HG02610 (cell line): Measurements from ENCODE around the gene ZBTB47.

Experiments used
- ATAC-seq: cut with Tn5 transposase; IDR thresholded peaks from one replicate; pipeline ENCODE4 v1.9.1; 2021; ENCODE audit warnings: mild to moderate bottlenecking, moderate library complexity; ENCODE audit not compliant: unreplicated experiment

Gene ZBTB47

DNA sequence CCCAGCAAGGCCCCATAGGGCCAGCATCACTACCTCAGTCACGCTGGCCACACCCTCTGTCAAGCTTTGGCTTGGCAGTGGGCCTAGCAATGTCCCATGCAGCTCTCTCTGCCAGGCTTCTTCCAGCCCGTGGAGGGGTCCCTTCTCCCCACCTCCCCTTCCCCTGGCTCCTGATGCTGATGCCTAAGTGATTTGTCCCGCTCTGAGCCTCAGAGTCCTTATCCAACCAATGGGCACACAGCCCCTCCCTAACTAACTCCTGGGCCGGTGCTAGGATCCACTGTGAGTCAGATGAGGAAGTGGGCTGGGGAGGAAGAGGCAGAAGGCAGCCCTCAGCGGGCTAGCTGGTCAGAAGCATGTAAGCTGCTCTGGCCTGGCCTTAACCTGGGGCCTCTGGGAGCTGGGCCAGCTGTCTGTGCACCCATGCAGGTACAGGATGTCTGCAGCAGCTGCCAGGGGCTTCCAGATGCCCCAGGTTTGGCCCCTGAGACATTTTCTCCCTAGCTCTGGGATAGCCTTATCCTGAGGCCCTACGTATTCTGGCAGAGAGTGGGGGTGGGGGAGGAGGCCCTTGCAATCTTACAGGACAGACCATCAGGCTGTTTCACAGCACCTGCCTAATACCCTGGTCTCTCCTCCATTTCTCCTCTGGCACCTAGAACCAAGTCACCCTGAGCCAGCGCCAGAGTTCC is 740 bp upstream of the ZBTB47 start:
- ATAC-seq = peak; percentile 57

- ATAC-seq = no peak
Observed at GRCh38 chr3:42653303-42653559, 266 bp upstream of the ZBTB47 start.

DNA sequence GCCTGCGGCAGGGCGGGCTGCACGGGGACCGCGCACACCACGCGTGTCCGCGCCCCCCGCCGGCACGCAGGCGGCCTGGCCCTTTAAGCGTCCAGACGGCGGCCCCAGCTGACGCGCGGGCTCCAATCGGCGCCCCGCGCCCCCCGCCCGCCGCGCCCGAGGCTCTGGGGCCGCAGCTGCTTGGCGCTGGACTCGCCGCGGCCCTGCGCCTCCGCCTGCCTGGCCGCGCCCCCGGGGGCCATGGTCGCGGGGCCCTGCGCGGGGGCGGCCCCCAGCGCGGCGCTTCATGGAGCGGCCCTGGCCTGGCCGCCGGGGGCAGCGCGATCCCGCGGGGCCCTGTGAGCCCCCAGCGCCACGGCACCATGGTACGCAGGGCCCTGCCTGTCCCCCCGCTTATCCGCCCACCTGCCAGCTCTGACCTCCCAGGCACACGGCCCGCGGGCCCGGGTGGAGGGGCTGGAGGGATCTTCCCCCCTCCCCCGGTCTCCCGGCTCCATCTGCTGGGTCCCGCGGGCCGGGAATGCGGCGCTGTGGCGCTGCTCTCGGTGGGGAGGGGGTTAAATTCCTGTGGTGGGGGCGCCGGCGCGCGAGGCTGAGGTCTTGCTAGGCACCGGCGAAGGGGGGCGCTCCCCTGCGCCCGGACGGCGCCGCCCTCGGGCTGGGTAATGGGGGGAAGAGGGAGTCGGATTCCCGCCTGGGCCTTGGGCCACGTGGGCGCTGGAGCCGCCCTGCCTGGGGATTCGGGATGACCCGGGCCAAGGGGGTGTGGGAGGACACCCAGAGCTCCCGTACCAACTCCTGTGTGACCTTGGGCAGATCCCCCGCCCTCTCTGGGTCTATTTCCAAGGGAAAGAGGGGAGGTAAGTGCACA is 1.1 kb downstream of the ZBTB47 start:
- ATAC-seq = no peak

DNA sequence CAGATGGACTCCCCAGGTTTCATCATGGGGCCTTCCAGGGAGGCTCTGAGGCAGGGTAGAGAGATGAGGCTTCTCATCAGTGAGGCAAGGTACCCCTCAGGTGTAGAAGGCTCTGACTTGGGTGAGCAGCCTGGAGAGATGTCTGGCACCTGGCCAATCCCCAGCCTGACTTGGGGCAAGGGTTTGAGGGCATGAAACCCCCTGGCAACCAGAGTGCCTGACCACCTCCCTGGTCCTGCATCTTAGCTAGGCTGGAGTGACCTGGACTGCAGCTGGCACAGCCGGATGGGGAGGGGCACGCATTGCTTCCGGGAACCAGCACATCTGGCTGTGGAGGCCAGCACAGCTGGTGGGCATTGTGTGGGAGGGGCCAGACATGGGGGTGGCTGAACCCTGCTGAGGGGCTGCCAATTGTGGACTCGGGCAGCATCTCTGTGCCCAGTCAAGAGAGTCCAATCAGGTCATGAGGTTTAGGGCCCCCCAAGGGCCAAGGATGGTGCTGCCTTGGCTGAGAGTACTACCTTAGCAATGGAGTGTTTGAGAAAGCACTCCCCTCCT is 1.9 kb downstream of the ZBTB47 start:
- ATAC-seq = no peak

DNA sequence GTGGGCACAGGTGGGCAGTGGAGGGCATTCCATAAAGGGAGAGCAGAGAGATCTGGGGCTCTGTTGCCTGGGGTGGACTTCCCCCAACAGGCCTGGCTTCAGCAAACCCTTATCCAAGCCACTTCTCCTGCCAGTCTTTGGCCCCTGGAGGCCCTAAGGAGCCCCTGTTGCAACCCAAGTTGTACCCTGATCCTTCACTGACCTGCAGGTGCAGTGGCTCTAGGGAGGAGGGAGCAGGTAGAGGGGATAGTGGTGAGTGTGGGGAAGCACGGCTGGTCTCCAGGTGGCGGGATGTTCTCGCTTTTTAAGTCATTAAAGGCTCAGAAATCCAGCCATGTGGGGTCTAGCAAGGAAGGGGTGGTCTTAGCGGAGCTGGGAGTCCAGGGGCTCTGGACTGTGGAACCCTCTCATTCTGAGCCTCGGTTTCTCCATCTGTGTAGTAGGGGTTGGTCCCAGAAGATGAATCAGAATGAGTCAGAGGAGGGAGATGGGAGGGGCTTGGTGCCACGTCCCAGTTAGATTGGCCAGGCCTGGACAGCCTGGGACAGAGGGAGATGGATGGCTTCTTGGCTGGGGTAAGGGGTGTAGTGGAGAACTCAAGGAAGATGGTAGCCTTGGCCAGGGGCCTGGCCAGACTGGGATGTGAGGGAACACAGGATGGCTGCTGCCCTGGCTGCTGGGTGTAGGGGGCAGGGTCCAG is 2.6 kb downstream of the ZBTB47 start:
- ATAC-seq = no peak

DNA sequence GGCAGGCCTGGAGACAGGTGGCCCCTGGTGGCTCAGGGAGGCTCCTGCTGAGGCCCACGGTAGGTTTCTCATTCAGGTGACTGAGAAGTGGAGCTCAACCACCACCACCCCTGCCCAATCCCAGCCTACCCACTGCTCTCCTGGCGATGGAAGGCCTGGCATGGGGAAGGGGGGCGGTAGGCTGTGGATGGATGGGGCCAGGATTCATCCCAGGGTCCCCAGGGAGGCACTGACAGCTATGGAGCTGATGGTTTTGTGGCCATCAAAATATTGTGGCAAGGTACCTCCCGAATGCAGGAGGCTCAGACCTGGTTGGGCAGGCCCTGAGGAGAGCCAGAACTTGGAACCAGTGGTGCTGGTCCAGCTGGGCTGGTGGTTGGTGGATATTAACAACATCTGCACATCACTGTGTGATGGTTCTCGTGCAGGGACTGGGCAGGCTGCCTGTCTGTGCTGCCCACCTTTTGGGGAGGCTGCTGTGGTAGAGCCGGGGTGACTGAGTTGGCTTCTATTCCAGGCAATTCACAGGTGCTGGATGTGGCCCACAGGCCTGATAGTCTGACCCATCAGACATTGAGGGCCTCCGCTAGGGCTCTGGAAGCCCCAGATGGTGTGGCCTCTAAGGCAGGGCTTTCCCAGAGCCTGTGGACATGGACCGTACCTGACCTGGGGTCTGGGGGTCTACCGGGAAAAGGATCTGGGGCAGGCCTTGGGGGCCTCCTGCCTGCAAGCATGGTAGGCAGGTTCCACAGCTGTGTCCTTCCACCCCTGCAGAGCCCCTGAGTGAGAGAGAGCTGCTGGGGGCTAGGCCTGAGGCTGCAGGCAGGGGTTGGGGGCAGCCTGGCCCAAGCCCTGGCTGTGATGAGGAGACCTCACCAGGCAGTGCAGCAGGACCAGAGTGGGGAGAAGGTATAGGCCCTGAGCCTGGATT is 3.4 kb downstream of the ZBTB47 start:
- no peak for ATAC-seq

DNA sequence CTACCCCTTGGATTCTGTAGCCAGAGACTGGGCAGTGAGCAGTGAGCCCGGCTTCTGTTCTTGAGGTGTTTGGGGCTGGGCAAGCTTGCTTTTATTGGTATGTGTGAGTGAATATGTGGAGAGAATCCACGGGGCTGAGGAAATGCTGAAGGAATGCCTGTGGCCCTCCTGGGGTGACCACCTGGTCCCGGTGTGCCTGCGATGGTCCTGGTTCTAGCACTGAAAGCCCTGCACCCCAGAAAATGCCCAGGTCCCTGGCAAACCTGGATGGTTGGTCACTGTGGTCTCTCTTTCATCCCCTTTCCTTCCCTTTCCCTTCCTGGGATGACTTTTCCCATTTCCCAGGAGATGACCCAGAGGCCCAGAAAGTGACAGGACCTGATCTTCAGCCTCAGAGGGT is 4.2 kb downstream of the ZBTB47 start:
- ATAC-seq = no peak

GRCh38 chr3:42658091-42658770 is 4.7 kb downstream of the ZBTB47 start:
- ATAC-seq = no peak

- ATAC-seq = no peak
Observed at GRCh38 chr3:42658771-42659390, 5.4 kb downstream of the ZBTB47 start.

DNA sequence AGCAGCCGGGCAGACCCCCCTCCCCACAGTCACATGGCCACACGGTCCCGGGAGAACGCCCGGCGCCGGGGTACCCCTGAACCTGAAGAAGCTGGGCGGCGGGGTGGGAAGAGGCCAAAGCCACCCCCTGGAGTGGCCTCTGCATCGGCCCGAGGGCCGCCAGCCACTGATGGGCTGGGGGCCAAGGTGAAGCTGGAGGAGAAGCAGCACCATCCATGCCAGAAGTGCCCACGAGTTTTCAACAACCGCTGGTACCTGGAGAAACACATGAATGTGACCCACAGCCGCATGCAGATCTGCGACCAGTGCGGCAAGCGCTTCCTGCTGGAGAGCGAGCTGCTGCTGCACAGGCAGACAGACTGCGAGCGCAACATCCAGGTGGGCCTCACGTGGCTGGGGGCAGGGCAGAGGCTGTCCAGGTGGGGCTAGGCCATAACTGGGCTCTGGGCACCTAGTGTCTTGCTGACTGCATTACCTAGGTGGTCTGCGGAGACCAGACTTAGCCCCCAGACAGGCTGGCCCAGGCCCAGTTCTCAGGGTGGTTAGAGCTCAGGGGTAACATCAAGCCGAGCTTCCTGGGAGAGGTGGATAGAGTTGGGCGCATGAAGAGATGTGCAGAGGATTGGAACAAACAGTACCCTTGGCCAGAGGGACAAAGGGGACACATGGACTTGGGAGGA is 6.1 kb downstream of the ZBTB47 start:
- ATAC-seq = no peak

- no peak for ATAC-seq
Observed at GRCh38 chr3:42660131-42660715, 6.7 kb downstream of the ZBTB47 start.

- ATAC-seq = no peak
Observed at GRCh38 chr3:42660898-42661297, 7.4 kb downstream of the ZBTB47 start.

DNA sequence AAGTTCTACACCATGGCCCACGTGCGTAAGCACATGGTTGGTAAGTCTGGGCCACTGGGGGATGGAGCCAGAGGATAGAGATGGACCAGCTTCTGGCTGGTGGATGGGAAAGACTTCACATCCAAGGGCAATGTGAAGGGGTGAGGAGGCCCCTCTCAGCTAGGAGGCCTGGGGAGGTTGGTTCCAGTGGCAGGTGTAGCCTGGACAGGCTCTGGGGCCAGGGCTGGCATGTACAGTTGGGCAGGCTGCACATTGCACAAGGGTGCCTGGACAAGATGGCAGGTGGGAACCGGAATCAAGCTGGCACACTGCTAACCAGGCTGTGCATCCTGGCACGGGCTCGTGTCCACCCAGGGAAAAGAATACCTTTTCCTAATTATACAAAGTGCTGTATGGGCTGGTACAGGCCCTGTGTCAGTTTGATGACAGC is 8.1 kb downstream of the ZBTB47 start:
- ATAC-seq = no peak

DNA sequence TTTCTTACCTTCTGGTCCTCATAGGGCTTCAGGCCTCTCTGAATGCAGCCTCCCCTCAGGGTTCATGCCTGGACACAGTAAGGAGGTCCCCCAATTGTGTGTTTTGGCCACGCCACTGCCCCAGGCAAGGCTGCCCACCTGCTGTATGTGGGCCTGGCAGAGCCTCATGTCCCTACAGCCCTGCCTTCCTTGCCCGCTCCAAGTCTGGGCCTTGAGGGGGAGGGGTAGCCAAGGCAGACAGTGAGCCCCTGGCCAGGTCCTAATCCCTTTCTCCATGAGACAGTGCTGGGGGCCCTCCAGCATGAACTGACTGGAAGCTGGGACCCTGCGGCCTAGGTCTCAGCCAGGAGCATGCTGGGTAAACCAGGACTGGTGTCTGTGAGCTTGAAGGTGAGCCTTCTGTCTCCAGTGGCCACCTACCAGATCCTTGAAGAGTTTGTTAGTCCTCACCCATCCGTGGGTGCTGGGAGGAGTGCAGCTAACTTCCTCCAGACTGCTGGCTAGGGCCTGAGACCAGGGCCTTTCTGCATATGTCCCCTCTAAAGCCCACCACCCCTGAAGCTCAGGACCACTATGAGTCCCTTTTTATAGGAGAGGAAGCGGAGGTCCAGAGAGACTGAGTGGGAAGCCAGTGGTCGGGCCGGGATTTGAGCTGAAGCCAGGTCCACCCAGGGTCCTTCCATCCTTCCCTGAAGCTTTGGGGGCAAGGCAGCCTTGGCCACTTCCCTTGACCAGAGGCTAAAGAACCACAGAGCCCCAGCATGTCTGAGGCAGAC is 8.7 kb downstream of the ZBTB47 start:
- no peak for ATAC-seq

DNA sequence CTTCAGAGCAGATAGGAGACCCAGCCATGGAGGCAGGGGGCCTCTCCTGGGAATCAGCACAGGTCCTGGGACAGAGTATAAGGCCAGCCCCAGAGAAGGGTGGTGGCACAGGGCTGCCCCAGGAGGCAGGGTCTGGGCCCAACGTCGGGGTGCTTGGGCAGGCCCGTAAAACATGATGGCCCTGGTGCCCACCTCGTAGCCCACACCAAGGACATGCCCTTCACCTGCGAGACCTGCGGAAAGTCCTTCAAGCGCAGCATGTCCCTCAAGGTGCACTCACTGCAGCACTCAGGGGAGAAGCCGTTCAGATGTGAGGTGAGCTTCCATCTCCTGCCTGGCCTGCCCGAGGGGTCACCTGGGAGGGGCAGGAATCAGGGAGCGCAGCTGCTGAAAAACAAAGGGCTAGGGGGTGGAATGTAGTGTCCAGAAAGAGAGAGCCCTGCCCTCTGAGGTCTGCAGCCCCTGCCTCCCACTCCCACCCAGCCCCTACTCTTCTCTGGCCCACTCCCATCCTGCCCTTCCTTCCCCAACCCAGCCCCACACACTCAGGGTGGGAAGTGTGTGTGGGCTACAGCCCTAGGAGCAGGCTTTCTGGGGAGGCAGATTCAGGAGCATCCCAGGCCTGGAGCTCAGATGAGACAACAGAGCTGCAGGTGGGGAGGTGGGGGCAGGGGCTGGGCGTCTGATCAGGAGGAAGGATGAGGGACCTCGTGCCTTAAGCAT is 9.5 kb downstream of the ZBTB47 start:
- no peak for ATAC-seq

GRCh38 chr3:42663581-42664437 is 10.3 kb downstream of the ZBTB47 start:
- no peak for ATAC-seq
